Heart left ventricle (tissue), 13 donors: ENCODE data around the gene PLEKHN1.

Experiments
- CTCF ChIP-seq, 12 donors: fragments of 200-600 bp; sonication (generic) in 4 of 12; IDR thresholded peaks; one replicate each; pipeline versions ENCODE4 v1.5.0 to v1.8.0; 2018 to 2022; ENCODE audit warnings: antibody characterized with exemption in 12 of 12, mild to moderate bottlenecking in 5 of 12
- POLR2A ChIP-seq, 2 donors: fragments of 450-650 bp; IDR thresholded peaks; one replicate each; pipeline ENCODE4 v1.6.1; 2017; ENCODE audit warnings: antibody characterized with exemption in 2 of 2, mild to moderate bottlenecking in 2 of 2, moderate library complexity in 2 of 2
- donor health status: ischemic (EF 13 %, LVEDD 7.1; RV severe dilation, severe dysfunction).
- donor health status: DM: no; HTN: yes; CAD: no.
- donor health status: DM: no; HTN: no; CAD: no.
- donor health status: ischemic (EF 25% LVEDD 6.9; RV normal size, moderate dysfunction).
- donor health status: ischemic (EF 25% LVEDD 5.7; RV mildly dilated, moderate dysfunction).
- donor health status: ischemic (EF 35%, LVEDD 5.7; RV mildly dilated, moderate dysfunction).
- donor health status: nonischemic (EF 11% LVEDD 7.7; RV severe dilation, severe dysfunction).
- donor health status: DM: yes; HTN: yes; CAD: no.
- donor health status: PGD.
- donor health status: ischemic (EF 29% LVEDD 5.4; RV normal size, mild dysfunction).
- donor health status: nonischemic (EF 23%, LVEDD 6.1; RV moderate dilation, normal function).

GRCh38 chr1:984476-984814 lies 18.2 kb downstream of the PLEKHN1 start:
- TF ChIP-seq CTCF (IDR thresholded peaks at IDR 0.05) (peak in 6 of 12 donors; percentile 4 to 46 (median 28)), POLR2A (IDR thresholded peaks at IDR 0.05) (no peak)
